Measurements from ENCODE around the gene SEPSECS. TPM values are rescaled to one million over a fixed set of nuclear protein-coding genes. Genes with fewer than 3 reads are reported as not detected.

SEPSECS gene
- total and polyA plus RNA-seq, 2 of the 13 experiments (the other 11 are each of a cell fraction or from before 2014, with no cell fraction given), result 9.4 to 14.3 TPM

GRCh38 chr4:25081866-25082471 lies 78.3 kb downstream of the SEPSECS start (continued):
- TF ChIP-seq FOXA1 (IDR thresholded peaks at IDR 0.05) (no peak), FOXA1 (CRISPR knock-in tag; IDR thresholded peaks at IDR 0.05) (no peak), LRRFIP1 (CRISPR knock-in tag; conservative IDR thresholded peaks at IDR 0.05) (no peak), SIX1 (CRISPR knock-in tag; IDR thresholded peaks at IDR 0.05; ENCODE audit: borderline replicate concordance) (no peak), ARID3A (IDR thresholded peaks at IDR 0.05; ENCODE audit: low read depth, low read length) (no peak), ZBTB43 (CRISPR knock-in tag; conservative IDR thresholded peaks at IDR 0.05) (no peak), HMGA1 (CRISPR knock-in tag; conservative IDR thresholded peaks at IDR 0.05) (no peak), RELA (CRISPR knock-in tag; IDR thresholded peaks at IDR 0.05) (no peak), CREM (IDR thresholded peaks at IDR 0.05) (no peak), CREM (CRISPR knock-in tag; IDR thresholded peaks at IDR 0.05) (no peak), PRDM4 (CRISPR knock-in tag; IDR thresholded peaks at IDR 0.05; ENCODE audit: borderline replicate concordance) (no peak), ZNF761 (CRISPR knock-in tag; conservative IDR thresholded peaks at IDR 0.05) (no peak)
